Effector CD8-positive, alpha-beta T cell (primary cell): ENCODE data around the gene SOST.

ENCODE experiments used
- DNase-seq: peaks from one replicate; lab custom pipeline; 2025; lab: John Stamatoyannopoulos, UW

The SOST gene

DNA sequence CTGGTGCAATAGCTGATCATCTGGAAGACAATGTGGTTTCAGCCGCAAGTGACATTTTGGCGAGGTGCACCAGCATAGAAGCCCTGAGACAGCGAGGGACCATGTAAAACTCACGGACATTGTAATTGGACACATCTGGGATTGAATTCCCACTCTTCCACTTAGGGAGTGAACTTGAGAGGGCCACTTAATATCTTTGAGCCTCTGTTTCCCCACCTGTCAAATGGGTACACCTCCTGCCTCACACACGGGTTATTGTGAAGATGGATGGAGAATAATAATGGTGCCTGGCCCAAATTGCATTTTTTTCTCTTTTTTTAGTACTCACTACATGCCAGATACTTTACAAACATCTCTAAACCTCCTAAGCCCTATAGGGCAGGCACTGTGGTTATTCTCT lies 51.4 kb downstream of the SOST start:
- no peak for DNase-seq

DNA sequence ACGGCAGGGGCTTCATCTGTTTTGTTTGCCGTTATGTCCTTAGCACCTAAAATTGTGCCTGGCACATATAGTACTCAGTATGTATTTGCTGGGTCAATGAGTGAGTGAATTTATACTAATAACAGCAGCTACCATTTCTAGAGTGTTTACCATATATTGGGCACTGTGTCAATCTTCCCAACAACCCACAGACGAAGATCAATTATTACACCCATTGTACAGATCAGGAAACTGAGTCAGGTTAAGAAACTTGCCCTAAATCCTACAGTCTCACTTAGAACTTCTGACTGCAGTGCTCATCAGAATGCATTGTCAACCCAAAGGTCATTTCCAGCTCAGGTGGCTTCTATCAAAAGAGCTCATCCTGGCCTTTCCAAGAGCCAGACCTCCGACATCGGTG lies 52.4 kb downstream of the SOST start:
- DNase-seq: no peak
